Stimulated activated CD4-positive, alpha-beta T cell treated with anti-CD3 and anti-CD28 coated beads, TNF-alpha, amount 100 ng/mL, for 1 hour (primary cell): ENCODE measurements around the gene HS3ST5.
"Not testable (repeated sequence)": the region's sequence is repeated elsewhere in the genome, so short reads cannot be mapped to it uniquely, and the experiment has no call there.

ENCODE experiments used
- DNase-seq, 3 donors: peaks; one replicate each; pipeline ENCODE4 v3.0.0-alpha.2; 2020; ENCODE audit warnings: low read depth in 3 of 3, low spot score in 1 of 3

The HS3ST5 gene

DNA sequence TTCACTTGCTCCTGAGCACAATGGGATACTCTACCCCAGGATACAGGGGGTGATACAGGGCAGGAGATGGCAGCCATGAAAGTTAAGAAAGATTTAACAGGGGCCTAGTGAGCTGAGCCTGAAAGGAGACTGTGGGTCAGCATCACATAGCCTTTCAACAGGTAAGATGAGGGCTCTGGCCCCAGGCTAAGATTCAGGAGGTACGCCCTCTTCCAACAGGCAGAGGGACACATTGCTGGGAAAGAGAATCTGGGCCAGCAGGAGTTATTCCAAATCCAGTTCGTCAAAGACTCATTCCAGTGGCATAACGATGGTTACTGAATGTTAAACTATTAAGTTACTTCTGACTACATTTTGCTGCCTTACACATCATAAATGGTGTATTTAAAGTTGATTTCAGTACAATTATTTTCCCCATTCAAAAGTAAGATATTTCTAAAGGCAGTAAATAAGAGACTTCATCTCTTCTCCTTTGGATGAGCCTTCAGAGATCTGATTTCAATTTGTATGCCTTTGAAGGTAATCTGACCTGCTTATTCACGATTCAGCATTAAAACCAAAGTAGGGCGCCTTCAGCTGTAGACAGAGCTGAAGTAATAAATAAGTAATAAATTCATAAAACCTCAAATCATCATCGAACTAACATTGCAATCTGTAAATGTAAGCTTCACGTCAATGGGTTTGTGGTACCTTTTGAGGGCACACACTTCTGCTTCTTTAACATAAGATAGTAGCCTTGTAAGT, 62.4 kb downstream of the HS3ST5 start:
- DNase-seq: no peak

DNA sequence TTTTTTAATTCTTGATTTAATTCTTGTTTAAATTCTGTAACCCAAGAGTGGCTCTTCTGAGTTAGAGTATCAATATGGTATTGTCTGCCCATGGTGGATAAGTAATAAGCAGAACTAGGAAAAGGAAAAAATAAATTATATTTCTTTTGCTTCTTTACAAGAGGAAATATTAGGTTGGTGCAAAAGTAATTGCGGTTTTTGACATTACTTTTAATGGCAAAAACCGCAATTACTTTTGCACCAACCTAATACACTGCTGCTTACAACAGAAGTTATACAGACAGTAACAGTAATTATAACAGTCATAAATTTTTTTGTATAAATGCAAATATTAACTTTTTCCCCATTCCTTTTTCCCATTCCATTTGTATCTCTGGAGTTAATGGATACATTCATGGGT, 65.6 kb downstream of the HS3ST5 start:
- DNase-seq: no peak

DNA sequence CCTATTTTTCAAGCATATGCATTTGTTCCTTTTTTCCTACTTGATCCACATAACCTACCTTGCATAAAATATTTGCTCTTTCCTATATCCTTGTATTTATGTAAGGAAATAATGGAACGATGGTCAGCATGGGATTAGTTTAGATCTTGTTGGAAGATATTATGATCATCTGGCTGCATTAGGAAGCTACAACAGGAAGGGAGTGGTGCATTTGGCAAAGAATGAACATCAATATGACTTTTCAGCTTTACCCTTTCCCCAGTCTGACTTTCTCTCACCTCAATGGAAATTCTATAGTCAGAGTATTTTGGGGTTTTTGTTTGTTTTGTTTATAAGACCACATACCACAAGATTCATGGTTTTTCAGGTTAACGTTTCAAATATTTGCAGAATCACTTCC, 66.0 kb downstream of the HS3ST5 start:
- no peak for DNase-seq

DNA sequence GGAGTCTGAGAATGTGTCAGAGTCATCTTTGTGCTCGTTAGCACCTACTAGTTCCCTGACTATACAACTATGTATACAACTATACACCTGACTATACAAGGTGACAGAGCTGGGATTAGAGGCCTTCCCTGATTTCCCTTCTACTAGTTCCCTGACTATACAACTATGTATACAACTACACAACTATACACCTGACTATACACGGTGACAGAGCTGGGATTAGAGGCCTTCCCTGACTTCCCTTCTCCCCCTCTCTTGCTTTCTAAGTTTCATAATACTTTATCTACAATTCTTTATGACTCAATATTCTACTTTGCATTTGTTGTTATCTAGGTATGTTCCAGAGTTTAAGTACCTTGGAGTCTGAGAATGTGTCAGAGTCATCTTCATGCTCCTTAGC, 68.0 kb downstream of the HS3ST5 start:
- no peak for DNase-seq

DNA sequence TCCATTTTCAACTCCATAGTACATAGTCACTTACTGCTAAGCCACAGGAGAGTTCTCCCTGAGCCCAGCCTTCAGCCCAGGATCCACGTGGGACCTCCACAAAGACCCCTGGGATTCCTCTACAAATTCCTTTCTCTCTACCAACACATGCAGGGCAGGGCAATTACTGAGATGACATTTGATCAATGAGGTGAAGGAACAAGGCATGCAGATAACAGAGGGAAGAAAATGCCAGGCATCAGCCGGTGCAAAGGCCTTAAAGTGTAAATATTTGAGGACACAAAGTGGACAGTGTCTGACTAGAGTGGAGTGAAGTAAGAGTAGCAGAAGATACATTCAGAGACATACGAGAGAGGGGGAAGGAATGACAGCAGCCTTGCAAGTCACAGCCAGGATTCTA, 70.2 kb downstream of the HS3ST5 start:
- DNase-seq: no peak

DNA sequence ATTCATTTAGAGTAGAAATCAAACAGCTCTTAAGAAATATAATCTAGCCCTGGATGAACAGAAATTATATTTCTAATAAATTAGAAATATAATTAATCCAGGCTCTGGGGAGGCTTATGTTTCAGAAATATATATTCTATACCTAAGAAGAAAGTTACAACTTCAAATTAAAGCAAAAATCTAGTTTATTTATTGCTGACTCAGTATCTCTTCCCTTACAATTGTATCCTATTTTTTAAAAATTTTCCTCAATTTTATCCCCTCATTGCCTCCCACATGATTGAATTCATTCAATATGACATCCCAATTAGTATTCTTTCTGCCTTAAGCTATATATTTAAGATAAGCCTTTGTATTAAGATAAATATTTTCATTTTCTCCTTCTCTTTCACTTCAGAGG, 71.4 kb downstream of the HS3ST5 start:
- DNase-seq: no peak

DNA sequence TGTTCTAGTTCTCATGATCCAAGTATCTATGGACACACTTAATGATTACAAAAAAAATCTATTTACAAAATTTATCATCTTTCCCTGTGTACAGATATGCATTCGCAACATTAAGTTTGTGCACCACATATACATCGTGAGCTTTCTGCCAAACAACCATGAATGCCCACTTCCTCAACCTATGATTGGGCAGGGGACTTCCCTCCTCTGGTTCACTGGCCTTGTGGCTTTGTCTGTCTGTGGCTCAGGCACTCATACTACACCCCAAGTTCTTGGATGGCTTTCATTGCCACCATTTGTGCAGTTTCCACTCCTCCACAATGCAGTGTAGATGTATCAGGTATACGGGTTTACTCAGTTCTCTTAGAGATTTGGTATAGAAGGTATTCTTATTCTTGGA, 74.9 kb downstream of the HS3ST5 start:
- no peak for DNase-seq

DNA sequence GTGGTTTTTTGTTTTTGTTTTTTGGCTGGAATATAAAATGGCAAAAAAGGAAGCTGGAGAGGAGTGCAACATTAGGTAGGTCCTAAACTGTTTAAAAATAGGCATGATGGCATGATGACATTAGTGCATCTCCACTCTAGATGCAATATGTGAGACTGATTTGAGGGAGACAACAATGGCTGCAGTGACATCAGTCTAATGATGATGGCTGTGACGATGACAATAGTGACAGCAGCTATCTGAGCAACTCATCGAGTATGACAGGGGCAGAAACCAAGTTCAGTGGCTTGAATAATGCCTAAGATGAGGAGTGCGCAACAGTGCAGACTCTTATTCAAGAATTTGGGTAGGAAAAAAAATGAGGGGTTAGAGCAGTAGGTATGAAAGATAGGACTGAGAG, 82.0 kb downstream of the HS3ST5 start:
- DNase-seq: no peak

DNA sequence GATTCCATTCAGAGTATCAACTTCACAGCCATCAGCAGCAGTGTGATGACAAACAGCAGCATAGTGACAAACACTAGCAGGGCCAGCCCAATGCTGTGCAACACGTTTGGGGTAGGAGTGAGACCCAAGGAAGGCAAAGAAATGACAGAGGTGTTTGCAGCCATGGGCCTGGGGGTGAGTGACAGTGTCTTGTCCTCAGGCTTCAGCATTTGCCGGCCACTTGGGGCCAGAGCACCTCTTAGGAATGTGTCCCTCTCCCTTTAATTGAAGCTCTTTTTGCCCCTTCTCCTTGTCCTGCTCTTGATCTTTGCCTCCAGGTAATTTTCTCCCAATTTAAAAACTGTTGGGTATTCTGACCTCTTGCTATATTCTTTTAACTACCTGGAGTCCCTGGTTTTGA, 84.4 kb downstream of the HS3ST5 start:
- DNase-seq: no peak

DNA sequence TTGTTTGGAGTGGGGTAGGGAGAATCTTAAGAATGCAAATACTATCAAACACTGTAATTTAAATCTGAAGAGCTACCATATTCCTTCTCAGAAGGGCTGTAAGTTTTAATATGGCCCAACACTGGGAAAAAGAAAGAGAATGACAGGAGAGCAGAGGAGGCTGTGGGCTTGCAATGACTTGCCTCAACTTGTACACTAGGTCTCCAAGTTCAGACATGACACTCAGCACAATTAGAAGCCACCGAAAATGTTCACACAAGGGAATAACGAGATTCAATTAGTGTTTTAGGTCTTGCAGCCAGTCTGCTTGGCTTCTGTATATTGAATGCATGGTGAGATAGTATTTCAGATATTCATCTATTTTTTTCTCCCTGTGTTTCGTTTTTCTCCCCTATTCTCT, 89.4 kb downstream of the HS3ST5 start:
- no peak for DNase-seq

DNA sequence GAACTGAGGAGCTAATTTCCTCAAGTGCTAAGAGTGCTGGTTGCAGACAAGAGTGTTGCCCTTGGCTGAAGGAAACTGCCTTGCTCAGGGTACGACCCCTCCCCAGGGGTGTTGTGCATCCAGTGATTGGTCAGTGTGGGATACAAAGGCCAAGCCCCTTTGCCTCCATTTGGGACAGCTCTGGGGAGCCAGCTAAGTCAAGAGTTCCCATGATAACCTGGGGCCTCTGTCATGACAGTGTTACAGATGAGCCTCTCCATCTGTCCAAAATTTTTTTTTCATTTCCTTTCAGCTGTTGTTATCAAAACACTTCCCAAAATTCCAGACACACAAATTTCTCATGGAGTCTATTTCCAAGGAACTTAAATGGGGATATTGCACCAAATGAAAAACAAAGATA, 93.3 kb downstream of the HS3ST5 start:
- no peak for DNase-seq

DNA sequence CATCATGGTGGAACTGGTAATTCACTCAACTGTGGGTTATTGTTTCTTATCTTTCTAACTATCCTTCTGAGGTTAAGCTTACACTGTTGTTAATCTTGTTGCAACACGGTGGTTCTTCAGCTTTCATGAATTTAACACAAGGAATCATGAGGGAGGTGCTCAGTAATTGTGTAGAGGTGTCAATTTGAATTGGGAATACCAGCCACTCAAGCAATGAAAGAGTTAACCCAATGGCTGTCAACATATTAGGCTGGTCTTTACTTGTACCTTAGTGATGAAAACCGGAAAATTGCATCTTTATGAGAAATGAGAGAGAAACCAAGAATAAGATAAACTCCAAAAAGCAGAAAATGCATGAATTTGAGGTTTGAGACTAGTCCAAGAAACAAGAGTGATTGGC, 95.7 kb downstream of the HS3ST5 start:
- DNase-seq: no peak

DNA sequence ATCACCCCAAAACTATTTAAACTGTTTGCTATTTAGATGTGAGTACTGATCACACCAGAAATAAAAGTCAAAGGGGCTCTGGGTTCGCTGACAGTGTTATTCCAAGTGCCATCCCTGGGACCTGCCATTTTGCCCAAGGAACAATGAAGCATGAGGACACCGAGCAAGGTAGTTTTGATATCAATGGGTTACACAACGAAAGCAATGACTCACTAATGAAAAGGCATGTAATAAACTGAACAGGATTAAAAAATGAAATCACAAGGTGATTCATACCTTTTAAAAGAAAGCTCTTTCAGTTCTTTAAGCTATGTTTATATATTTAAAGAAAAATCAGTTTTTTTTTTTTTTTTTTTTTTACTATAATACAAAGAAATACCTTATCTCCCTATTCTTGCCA, 102.0 kb downstream of the HS3ST5 start:
- DNase-seq: no peak

DNA sequence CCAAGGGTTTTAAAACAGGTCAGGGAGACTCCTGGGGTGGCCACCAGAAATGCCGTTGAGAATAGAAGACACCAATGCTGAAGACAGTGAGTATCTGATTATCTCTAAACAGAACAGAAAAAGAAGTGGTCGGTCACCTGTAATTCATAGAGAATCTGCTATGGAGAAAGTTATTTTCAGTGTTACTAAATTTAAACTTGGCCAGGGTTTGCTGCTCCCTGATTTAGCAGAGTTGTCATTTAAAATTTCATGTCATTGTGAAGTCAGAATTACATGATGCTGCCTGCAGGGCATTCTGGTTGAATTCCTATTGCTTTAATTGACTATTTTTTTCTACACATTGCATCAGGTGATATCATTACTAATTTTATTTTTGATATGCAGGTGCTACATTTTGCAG, 114.1 kb downstream of the HS3ST5 start:
- DNase-seq: no peak

DNA sequence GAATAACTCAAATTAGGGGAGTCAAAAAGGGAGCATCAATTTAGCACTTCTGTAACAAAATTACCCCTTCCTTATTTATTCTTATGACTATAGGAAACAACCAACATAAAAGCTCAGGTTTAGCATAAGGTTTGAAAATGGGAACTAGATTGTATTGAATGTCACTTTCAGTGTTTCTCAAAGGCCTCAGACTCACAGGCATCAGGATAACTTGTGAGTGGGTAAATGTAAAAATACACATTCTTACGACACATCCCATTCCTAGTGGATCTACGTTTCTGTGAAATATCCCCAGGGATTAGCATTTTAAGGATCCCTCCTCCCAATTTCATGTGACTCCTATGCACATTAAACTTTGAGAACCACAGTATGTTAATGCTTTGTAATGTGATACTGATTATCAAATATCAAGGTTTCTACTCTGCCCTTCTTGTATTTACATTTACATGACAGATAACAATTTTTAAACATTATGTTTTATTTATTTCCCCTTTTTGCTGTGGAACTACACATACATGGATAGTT, 114.8 kb downstream of the HS3ST5 start:
- DNase-seq: no peak

DNA sequence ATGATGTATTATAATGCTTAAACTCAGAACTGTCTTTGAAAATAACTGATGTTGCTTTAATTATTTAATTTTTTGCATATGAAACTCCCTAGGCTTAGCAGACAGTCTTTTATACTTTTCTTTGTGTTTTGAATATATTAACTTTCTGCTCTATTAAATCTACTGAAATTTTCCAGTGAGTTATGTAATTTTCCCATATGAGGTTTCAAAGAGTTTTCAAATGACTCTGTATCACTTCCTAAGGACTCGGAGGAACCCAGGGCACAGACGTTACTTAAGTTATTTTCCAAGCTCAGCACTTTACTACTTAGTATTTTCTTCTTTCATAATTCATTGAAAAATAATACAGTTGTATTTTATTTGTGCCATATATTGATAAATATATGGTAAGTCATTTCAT, 122.6 kb downstream of the HS3ST5 start:
- DNase-seq: no peak

DNA sequence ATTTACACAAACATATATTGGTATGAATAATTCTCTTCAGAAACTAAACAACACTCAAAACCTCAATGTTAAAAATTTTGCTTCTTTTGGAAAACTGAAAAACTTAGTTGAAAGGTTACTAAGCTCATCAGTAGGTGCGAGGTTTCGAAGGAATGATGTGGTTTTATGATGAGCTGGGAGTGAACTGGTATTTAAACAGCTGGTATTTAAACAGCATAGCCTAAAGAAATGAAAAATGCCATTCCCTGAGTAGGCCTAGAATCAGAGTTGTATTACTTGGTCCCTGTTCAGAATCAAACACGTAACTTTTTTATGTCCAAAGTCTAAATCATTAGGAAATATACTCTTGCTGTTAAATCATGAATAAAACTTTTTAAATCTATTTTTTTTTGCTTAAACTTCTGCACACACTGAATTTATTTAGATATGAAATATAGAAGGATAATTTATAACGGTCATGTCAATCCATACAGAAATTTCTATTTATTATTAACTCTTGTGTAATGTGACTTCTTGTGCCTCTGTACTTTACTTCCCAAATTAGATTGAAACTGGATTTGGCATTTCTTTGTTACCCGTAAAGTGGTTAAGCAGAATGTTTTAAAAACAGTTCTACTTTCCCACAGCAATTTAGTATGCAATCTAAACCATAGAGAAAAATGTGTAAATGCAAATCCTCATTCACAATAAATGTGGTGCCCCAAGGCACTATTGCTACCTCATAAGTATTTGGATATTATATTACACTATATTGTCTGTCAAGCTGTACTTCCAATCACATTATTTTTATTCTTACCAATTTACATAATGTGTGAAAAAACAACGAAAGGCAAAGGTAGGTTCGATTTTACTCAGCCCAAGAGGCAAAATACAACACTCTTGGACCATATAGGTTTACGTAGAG, 124.1 kb downstream of the HS3ST5 start:
- DNase-seq: no peak

DNA sequence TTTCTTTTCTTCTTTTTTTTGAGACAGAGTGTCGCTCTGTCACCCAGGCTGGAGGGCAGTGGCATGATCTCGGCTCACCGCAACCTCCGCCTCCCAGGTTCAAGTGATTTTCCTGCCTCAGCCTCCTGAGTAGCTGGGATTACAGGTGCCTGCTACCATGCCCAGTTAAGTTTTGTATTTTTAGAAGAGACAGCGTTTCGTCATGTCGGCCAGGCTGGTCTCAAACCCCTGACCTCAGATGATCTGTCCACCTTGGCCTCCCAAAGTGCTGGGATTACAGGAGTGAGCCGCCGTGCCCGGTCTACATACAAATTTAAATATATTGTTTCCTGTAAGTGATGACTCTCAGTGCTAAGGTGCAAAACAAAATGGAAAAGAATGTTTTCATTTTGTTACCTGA, 124.8 kb downstream of the HS3ST5 start:
- DNase-seq: not testable (repeated sequence)

DNA sequence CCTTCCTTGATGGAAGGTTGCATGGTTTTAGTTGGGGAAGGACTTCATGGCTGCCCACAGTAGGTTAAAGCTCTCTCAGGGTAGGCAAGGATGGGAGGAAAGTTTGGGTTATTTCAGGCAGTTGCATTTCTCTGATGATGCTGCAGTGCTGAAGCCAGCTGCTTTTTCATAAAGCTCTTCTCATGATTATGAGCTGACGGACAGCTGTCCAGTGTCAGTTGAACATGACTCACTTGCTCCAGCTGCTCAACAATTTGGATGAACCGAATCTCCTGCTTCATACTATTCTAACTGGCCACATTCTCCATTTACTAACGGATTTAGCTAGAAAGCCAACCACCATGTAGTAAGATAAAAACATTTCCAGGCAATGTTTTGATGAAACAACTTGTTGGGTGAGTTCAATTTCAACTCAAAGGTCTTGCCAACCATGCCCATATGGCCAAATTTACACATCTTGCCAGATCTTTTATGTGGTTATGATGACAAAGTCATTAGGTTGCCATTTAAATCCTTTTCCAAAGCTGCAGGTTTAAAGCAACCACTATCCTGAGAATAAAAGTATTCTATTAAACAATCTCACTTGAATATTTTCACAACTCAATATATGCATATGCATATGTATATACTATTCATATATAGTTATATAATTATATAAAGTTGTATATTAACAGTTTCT, 125.9 kb downstream of the HS3ST5 start:
- no peak for DNase-seq

DNA sequence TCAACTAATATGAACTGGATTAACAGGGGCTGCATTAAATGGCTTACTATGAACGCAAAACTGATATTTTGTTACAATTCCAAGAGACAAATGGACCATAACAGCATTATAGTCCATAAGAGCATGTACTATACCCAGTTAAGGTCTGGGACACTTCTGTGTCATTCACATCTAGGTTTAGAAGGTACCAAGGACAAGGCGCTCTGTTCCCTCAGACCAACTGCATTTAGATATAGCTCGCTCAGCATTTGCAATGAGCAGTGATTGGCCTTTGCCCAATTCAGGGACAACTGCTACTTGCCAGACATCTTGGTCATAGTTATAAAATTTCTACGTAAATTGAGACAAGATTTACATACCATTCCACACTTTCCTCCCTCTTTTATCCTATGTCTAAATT, 132.4 kb downstream of the HS3ST5 start:
- DNase-seq: no peak

DNA sequence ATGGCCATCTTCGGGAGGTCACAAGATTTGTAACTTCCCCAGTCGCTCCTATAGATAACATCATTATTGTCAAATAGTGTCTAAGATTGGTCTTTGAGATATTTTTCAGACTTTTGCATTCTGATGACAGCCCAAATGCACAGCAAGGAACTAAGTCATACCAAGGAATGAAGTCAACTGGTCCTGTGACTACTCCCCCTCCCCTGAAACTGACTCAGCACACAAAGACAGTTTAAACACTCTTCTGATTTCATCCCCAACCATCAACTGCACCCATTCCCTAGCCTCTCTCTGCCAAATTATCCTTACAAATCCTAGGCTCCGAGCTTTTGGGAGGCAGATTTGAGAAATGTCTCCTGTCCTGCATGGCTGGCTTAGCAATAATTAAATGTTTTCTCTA, 139.4 kb downstream of the HS3ST5 start:
- no peak for DNase-seq

DNA sequence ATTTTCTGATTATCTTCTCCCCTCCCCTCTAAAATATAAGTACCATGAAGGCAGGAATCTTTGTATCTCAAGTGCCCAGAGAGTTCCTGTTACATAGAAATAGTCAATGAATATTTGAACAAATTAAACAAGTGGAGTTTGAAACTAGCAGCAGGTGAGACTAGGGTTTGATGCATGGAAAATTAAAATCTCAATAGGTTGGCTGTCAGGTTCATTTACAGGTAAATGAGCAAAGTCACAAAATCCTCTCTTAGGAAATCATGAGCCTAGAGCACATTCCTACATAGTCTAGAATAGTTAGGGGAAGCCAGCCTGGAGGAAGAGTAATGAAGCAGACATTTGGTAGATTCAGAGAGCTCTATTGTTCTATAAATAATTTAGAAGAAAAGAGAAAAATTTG, 140.4 kb downstream of the HS3ST5 start:
- no peak for DNase-seq
